ENCODE data around the gene LSM12. TPM values are rescaled to one million over a fixed set of nuclear protein-coding genes. Genes with fewer than 3 reads are reported as not detected.

The LSM12 gene
- total and polyA plus RNA-seq, 2 of the 8 experiments (the other 6 are each of a cell fraction or from before 2014, with no cell fraction given) = 69.8 to 142 TPM

DNA sequence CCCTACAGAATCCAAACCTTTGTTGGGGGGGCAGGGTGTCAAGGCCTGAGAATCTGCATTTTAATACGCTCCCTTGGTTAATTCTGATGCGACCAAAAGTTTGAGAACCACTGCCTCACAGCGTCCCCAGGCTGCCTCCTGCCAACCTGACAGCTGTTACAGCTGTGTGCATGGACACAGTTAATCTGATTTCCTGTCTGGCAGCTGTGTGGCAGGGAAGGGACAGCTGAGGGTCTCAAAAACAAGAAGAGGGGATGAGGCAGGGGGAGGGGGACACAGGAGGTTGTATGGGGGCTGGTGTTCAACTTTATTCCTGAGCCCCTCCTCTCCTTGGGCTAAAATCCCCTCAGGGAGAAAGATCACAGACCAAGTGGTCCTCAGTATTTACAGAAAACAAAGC is 39.5 kb upstream of the LSM12 start:
- H4K20me1 ChIP-seq (replicated peaks in 1 of 2; ENCODE audit: control insufficient read depth in 1 of 2, insufficient read depth in 2 of 2, low read length in 2 of 2) = peaks cover 10 to 13% of the 10 kb centered on the region in 2 experiments
- H3K4ac ChIP-seq (replicated peaks; ENCODE audit: insufficient read length, low read depth, low read length) = no peak overlapping the region
- H3K4me1 ChIP-seq (replicated peaks in 1 of 4; ENCODE audit: control insufficient read depth in 3 of 4, insufficient read depth in 4 of 4, low read length in 3 of 4) = peaks cover 0 to 21% (median 14%) of the 10 kb centered on the region in 4 experiments; a peak in 6 of 7 replicates
- H3K9ac ChIP-seq (replicated peaks in 1 of 4; ENCODE audit: extremely low read depth in 1 of 4, low read depth in 3 of 4, low read length in 3 of 4) = no peak overlapping the region
- H2BK15ac ChIP-seq (ENCODE audit: low read length) = no peak overlapping the region
- no peak overlapping the region for H3K4me2 ChIP-seq (ENCODE audit: insufficient read depth in 1 of 2, low read depth in 2 of 2, low read length in 2 of 2)
- POLR2A ChIA-PET (ENCODE audit: partially characterized antibody) = interaction anchor here (0.6 to 3.3 kb wide), 5 partner anchors 9 to 111 kb away, joined by 3 to 15 read pairs (median 3); no protein-coding TSS in a partner anchor
- H4K91ac ChIP-seq (replicated peaks; ENCODE audit: insufficient read length, low read length) = no peak overlapping the region
- H4K5ac ChIP-seq (ENCODE audit: insufficient read length, low read depth, low read length) = no peak overlapping the region
- H2AK5ac ChIP-seq (ENCODE audit: low read depth, low read length) = no peak overlapping the region
- H4K8ac ChIP-seq (ENCODE audit: extremely low read depth, insufficient read depth, low read length) = no peak overlapping the region
- no peak overlapping the region for H2AFZ ChIP-seq (ENCODE audit: low read length)
- FAIRE-seq = no peak
- no peak overlapping the region for H3K14ac ChIP-seq (ENCODE audit: insufficient read length)
- H3K36me3 ChIP-seq (ENCODE audit: control insufficient read depth in 2 of 4, insufficient read depth in 4 of 4, low read length in 3 of 4) = peaks cover 0 to 2% (median 0%) of the 10 kb centered on the region in 4 experiments; a peak in 2 of 8 replicates
- no peak for DNase-seq (ENCODE audit: low read depth in 1 of 2, low spot score in 2 of 2)
- no peak overlapping the region for H2BK12ac ChIP-seq (ENCODE audit: low read depth, low read length)
- no peaks in the 10 kb centered on the region for H3K9me3 ChIP-seq (ENCODE audit: insufficient read depth in 2 of 2, low read depth in 1 of 2, low read length in 1 of 2)
- no peak overlapping the region for H3K56ac ChIP-seq (replicated peaks; ENCODE audit: insufficient read length, low read depth, low read length)
- H3K27ac ChIP-seq (ENCODE audit: low read depth, low read length) = no peak overlapping the region
- H2BK120ac ChIP-seq (replicated peaks; ENCODE audit: low read depth, low read length) = no peak overlapping the region
- H3K27me3 ChIP-seq (replicated peaks in 1 of 4; ENCODE audit: control insufficient read depth in 3 of 4, extremely low read depth in 1 of 4, insufficient read depth in 3 of 4, low read length in 3 of 4) = no peaks in the 10 kb centered on the region
- peaks cover 0 to 28% of the 10 kb centered on the region in 2 experiments; a peak in 1 of 4 replicates for H3K79me2 ChIP-seq (ENCODE audit: control insufficient read depth in 1 of 2, insufficient read depth in 2 of 2, low read length in 2 of 2)
- no peak overlapping the region for H2BK20ac ChIP-seq (ENCODE audit: low read length)
- 50% methylated on average over 3 of the region's 3 CpGs; no CpG with 5 or more reads in 1 of the 2 experiments for WGBS, 2 experiments (ENCODE audit: extremely low coverage in 1 of 2, insufficient coverage in 1 of 2, insufficient read length in 1 of 2, insufficient replicate concordance in 2 of 2, low coverage in 1 of 2, low lambda C conversion rate in 2 of 2, missing lambda C conversion rate in 1 of 2)
- CTCF ChIA-PET (ENCODE audit: partially characterized antibody) = interaction anchor here (0.6 to 34.4 kb wide), 10 partner anchors 8 to 438 kb away, joined by 3 to 638 read pairs (median 4); partner anchors contain the start of genes ASB16, GRN and HDAC5
- peaks cover 19% of the 10 kb centered on the region for H3K79me1 ChIP-seq (ENCODE audit: low read depth, low read length)
- H3K4me3 ChIP-seq (ENCODE audit: extremely low read depth in 1 of 4, insufficient read depth in 2 of 4, low read depth in 3 of 4, low read length in 4 of 4) = no peak overlapping the region
- H2BK5ac ChIP-seq (ENCODE audit: low read depth, low read length) = no peak overlapping the region
- H3K23ac ChIP-seq (ENCODE audit: insufficient read length) = no peak overlapping the region
- H3K18ac ChIP-seq (ENCODE audit: extremely low read depth, low read length) = no peak overlapping the region
- no peaks in the 10 kb centered on the region; the same call in 1 of the 2 replicates for H3K23me2 ChIP-seq (ENCODE audit: low read depth, low read length)
- TF ChIP-seq NRF1 (IDR thresholded peaks at IDR 0.05; ENCODE audit: low read depth, low read length) (no peak), CHD1 (IDR thresholded peaks at IDR 0.05; ENCODE audit: low read depth, low read length) (no peak), CBX5 (IDR thresholded peaks at IDR 0.05; ENCODE audit: low read depth, low read length) (no peak), SIN3A (conservative IDR thresholded peaks at IDR 0.05 in 1 of 2, IDR thresholded peaks at IDR 0.05 in 1 of 2; ENCODE audit: low read depth in 1 of 2, low read length in 2 of 2) (no peak), SRF (IDR thresholded peaks at IDR 0.05; ENCODE audit: low read depth, low read length) (no peak), TCF12 (IDR thresholded peaks at IDR 0.05; ENCODE audit: low read depth, low read length) (no peak), HDAC2 (IDR thresholded peaks at IDR 0.05; ENCODE audit: borderline replicate concordance in 1 of 2, low read depth in 2 of 2, low read length in 2 of 2) (no peak), BACH1 (IDR thresholded peaks at IDR 0.05; ENCODE audit: low read length) (no peak), RXRA (IDR thresholded peaks at IDR 0.05; ENCODE audit: insufficient read depth, low read depth, low read length) (no peak)
- TF ChIP-seq, protein P1, sequence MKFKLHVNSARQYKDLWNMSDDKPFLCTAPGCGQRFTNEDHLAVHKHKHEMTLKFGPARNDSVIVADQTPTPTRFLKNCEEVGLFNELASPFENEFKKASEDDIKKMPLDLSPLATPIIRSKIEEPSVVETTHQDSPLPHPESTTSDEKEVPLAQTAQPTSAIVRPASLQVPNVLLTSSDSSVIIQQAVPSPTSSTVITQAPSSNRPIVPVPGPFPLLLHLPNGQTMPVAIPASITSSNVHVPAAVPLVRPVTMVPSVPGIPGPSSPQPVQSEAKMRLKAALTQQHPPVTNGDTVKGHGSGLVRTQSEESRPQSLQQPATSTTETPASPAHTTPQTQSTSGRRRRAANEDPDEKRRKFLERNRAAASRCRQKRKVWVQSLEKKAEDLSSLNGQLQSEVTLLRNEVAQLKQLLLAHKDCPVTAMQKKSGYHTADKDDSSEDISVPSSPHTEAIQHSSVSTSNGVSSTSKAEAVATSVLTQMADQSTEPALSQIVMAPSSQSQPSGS (IDR thresholded peaks at IDR 0.05; ENCODE audit: low read length) = no peak
- TF ChIP-seq, protein P2, sequence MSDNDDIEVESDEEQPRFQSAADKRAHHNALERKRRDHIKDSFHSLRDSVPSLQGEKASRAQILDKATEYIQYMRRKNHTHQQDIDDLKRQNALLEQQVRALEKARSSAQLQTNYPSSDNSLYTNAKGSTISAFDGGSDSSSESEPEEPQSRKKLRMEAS (IDR thresholded peaks at IDR 0.05) = no peak

Data from H1 (cell line).